ENCODE measurements around the gene OR4C16. TPM values are rescaled to one million over a fixed set of nuclear protein-coding genes. Genes with fewer than 3 reads are reported as not detected.

The OR4C16 gene, protein sequence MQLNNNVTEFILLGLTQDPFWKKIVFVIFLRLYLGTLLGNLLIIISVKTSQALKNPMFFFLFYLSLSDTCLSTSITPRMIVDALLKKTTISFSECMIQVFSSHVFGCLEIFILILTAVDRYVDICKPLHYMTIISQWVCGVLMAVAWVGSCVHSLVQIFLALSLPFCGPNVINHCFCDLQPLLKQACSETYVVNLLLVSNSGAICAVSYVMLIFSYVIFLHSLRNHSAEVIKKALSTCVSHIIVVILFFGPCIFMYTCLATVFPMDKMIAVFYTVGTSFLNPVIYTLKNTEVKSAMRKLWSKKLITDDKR
- total RNA-seq, result not detected

DNA sequence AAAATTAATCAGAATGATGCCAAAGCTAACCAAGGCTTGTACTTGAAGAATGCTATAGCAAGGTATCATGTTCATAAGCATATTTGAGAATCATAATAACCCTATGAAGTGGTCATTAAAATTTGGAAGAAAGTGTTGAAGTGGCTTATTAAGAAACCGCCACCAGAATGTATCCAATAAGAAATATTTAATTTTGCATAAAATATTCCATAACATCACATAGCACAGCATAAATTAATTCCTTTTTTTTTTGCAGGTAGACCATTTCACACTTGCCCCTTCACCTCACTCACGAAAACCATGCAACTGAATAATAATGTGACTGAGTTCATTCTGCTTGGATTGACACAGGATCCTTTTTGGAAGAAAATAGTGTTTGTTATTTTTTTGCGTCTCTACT, at the start of gene OR4C16:
Gene OR4C16, plus strand, starts transcription at position 301 of the 400 bp plus-strand sequence. Its CDS starts 0 bp downstream, at position 301.
- intact Hi-C loops (cut with DNase I, micrococcal nuclease), result no loop called here
- no peak for ATAC-seq
- no peak for DNase-seq
- H3K9me3 Mint-ChIP-seq (ENCODE audit: low read depth), result peaks cover 22% of the 10 kb centered on the region
- no peaks in the 10 kb centered on the region for H3K27me3 Mint-ChIP-seq
- ChIA-PET POLR2A (no interaction called here), CTCF (no interaction called here)
- no peak within 1 kb of the TSS for H3K4me3 Mint-ChIP-seq
- H3K4me1 Mint-ChIP-seq, result no peaks in the 10 kb centered on the region
- H3K36me3 Mint-ChIP-seq (ENCODE audit: low read depth), result no peaks in the 10 kb centered on the region
- H3K27ac Mint-ChIP-seq, result no peak within 1 kb of the TSS

DNA sequence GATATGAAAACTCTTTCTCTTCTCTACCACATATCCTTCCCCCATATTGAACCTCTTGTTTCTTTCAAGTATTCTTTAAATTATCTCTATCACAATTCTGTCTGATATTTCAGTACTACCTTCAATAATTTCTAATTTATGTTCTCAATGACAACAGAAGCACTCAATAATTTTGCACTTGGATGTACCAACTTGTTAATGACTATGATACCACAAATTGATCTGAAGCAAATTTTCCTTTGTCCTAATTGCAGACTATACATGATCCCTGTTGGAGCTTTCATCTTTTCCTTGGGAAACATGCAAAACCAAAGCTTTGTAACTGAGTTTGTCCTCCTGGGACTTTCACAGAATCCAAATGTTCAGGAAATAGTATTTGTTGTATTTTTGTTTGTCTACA, 17.8 kb upstream of the OR4C16 start, which contains the start of gene OR4C15:
Gene OR4C15, plus strand, starts transcription at position 301 of the 400 bp plus-strand sequence. Its CDS starts 0 bp downstream, at position 301.
- ChIA-PET CTCF (no interaction called here), POLR2A (no interaction called here)
- H3K36me3 Mint-ChIP-seq (ENCODE audit: low read depth), result no peaks in the 10 kb centered on the region
- no peak within 1 kb of the TSS for H3K27ac Mint-ChIP-seq
- no peak for ATAC-seq
- no peaks in the 10 kb centered on the region for H3K4me1 Mint-ChIP-seq
- H3K27me3 Mint-ChIP-seq, result no peaks in the 10 kb centered on the region
- peaks cover 16% of the 10 kb centered on the region for H3K9me3 Mint-ChIP-seq (ENCODE audit: low read depth)
- no peak for DNase-seq
- H3K4me3 Mint-ChIP-seq, result no peak within 1 kb of the TSS
- intact Hi-C loops (cut with DNase I, micrococcal nuclease), result no loop called here

DNA sequence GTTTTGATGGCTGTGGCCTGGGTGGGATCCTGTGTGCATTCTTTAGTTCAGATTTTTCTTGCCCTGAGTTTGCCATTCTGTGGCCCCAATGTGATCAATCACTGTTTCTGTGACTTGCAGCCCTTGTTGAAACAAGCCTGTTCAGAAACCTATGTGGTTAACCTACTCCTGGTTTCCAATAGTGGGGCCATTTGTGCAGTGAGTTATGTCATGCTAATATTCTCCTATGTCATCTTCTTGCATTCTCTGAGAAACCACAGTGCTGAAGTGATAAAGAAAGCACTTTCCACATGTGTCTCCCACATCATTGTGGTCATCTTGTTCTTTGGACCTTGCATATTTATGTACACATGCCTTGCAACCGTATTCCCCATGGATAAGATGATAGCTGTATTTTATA, 620 bp downstream of the OR4C16 start:
- H3K27ac Mint-ChIP-seq, result no peak overlapping the region
- no peak overlapping the region for H3K4me3 Mint-ChIP-seq
- intact Hi-C loops (cut with DNase I, micrococcal nuclease), result no loop called here
- H3K9me3 Mint-ChIP-seq (ENCODE audit: low read depth), result peaks cover 24% of the 10 kb centered on the region
- CTCF ChIA-PET, result no interaction called here
- no peaks in the 10 kb centered on the region for H3K4me1 Mint-ChIP-seq
- ATAC-seq (no peak), DNase-seq (no peak)
- POLR2A ChIA-PET, result no interaction called here
- H3K36me3 Mint-ChIP-seq (ENCODE audit: low read depth), result no peaks in the 10 kb centered on the region
- H3K27me3 Mint-ChIP-seq, result no peaks in the 10 kb centered on the region

DNA sequence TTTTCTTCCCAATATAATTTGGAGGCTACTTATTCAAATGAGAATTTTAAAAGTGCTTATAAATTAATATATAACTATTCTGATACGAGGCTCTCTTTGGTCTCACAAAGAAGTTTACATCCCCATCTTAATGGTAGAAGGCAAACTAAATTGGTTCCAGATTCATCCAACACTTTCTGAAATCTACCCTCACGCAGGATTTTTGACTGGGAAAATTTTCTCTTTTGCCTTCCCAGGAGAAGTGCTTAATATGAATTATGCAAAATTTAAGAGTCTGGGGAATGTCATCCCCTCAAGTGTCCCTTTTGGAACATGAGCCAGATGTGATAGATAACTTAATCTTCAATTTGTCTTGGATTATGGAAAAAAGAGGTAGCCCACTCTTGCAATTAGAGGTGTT, 35.6 kb downstream of the OR4C16 start, which contains the start of gene OR4C11:
Gene OR4C11, minus strand, starts transcription at position 101 of the 400 bp plus-strand sequence. CDS start 3,272 bp downstream, outside the sequence.
- H3K36me3 Mint-ChIP-seq (ENCODE audit: low read depth), result no peaks in the 10 kb centered on the region
- H3K4me1 Mint-ChIP-seq, result no peaks in the 10 kb centered on the region
- DNase-seq, result no peak
- POLR2A ChIA-PET, result no interaction called here
- CTCF ChIA-PET, result no interaction called here
- H3K9me3 Mint-ChIP-seq (ENCODE audit: low read depth), result no peaks in the 10 kb centered on the region
- H3K27me3 Mint-ChIP-seq, result no peaks in the 10 kb centered on the region
- H3K27ac Mint-ChIP-seq, result no peak within 1 kb of the TSS
- intact Hi-C loops (cut with DNase I, micrococcal nuclease), result no loop called here
- ATAC-seq, result no peak
- no peak within 1 kb of the TSS for H3K4me3 Mint-ChIP-seq

Other genes starting within 250 kb of the OR4C16 start
- gene OR4A16, start 228.9 kb upstream of the OR4C16 start, total RNA-seq, result not detected
- gene OR4A15, start 204.2 kb upstream of the OR4C16 start, total RNA-seq, result not detected
- gene OR4C15, start 17.7 kb upstream of the OR4C16 start, total RNA-seq, result not detected
- not detected for gene OR4C11, start 35.5 kb downstream of the OR4C16 start, total RNA-seq
- not detected for gene OR4P4, start 63.0 kb downstream of the OR4C16 start, total RNA-seq
- not detected for gene OR4S2, start 76.2 kb downstream of the OR4C16 start, total RNA-seq
- not detected for gene OR4C6, start 90.1 kb downstream of the OR4C16 start, total RNA-seq
- gene OR5D13, start 201.3 kb downstream of the OR4C16 start, total RNA-seq, result not detected
- not detected for gene OR5D14, start 223.4 kb downstream of the OR4C16 start, total RNA-seq
- gene OR5L1, start 239.2 kb downstream of the OR4C16 start, total RNA-seq, result not detected
- not detected for gene OR5D18, start 247.5 kb downstream of the OR4C16 start, total RNA-seq